CD4-positive, alpha-beta T cell treated with Interleukin-1 beta for 1 hour (primary cell): ENCODE results near the gene SRSF4.
"Not testable (repeated sequence)": the region's sequence is repeated elsewhere in the genome, so short reads cannot be mapped to it uniquely, and the experiment has no call there.

ENCODE experiments used
- DNase-seq, 2 donors: peaks; one replicate each; pipeline ENCODE4 v3.0.0-alpha.2; 2020 to 2022

The SRSF4 gene

DNA sequence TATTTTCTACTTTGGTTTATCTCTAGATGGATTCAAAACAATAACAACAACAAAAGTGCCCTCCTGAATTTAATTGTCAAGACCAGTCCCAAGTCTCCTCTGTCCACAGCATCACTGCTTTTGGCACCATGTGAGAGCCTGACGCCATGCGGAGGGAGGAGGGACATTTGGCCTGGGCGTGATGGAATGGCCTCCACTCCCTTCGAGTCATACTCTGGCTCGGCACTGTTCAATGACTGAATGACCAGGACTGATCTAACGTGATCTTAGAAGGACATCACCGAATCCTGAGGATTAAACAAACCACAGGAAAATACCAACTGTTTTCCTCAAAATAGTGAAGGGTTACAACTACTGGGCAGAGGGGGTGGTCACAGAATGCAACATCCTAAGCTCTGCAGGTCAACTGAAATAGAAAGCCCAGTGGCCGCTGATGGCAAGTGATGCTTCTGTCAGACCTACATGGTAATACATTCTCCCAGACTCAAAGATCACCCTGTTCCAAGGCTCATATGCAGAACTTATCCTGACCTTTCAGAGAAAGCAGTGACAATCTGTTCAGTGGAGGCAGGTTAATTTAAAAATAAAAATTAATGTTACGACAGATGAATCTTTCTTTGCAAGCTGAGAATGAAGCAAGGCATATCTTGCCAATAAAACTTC lies 19.1 kb downstream of the SRSF4 start:
- no peak for DNase-seq

DNA sequence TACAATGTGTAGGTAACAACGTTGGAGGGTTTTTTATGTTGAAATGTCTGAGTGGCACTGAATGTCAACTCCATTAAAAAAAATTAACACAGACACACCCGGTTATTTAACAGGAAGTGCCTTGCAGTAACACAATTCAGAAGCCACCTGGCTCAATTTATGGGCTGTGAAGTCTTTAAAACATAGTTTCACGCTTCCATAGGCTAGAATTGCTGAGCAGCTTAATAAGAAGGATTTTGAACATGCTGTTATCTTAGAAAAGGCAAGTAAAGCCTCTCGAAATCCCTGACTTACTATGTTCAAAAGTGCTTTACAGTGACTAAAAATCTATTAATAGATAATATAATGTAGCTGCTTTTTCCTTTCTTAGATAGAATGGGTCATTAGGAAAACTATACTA lies 19.7 kb downstream of the SRSF4 start:
- no peak for DNase-seq

DNA sequence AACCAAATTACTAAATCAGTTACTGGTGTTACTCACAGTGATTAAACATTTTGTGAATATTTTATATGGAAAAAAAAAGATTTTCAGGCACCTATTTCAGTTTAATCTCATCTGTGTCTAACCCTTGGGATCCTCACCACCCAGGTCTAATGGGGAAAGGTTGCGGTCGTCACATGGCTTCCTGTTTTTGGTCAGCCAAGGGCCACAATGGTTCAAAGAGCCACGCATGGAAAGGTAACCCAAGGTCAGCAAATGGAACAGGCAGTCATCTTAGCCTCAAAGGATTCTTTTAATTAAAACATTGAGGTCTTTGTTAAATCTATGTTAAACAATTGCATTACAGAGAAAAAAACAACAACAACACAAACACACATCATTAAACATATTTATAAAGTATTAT lies 21.9 kb downstream of the SRSF4 start:
- no peak for DNase-seq

DNA sequence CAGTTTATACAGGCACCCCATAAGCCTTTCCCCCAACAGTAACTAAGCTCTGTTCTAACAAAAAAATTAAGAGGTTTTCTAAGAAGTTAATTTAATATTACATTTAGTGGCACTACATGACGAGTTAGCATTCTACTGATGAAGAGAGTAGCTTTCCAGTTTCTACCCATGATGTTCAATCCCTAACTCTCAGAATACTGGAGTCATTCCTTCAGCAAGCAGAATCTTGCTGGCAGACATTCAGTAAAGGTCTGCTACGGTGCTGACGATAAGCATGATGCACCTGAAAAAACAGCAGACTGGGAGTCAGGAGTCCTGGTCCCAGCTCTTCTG lies 24.5 kb downstream of the SRSF4 start:
- DNase-seq, result no peak

DNA sequence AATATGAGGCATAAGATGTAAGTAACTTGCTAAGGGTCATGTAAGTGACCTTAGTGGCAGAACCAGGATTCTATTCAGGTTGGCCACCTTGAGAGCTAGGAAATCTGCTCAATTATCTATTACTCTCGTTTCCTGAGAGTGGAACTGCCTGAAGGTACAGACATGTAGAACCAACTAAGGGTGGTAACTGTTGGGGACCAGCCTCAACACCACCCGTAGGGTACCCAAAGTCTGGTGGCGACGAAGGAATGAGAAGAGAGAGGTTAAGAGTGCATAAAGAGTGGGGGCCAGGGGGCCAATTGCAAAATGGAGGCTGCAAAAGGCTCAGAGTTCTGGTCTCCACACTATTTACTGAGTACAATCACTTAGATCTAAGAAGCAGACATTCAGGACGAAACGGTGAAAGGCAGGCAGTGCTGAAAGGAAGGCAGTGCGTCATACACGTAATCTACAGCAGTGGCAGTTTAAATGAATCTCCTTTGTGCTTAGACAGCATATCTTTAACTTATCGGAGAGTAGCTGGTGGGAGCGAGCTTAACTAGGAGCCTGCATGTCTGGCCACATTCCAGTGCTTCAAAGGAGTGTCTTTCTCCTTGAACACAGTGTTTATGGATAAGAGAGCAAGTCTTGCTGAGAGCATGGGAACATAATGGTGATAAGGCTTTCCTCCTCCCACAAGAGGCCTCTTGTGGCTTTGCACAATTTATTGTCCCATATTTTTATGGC lies 25.0 kb downstream of the SRSF4 start:
- DNase-seq, result no peak

DNA sequence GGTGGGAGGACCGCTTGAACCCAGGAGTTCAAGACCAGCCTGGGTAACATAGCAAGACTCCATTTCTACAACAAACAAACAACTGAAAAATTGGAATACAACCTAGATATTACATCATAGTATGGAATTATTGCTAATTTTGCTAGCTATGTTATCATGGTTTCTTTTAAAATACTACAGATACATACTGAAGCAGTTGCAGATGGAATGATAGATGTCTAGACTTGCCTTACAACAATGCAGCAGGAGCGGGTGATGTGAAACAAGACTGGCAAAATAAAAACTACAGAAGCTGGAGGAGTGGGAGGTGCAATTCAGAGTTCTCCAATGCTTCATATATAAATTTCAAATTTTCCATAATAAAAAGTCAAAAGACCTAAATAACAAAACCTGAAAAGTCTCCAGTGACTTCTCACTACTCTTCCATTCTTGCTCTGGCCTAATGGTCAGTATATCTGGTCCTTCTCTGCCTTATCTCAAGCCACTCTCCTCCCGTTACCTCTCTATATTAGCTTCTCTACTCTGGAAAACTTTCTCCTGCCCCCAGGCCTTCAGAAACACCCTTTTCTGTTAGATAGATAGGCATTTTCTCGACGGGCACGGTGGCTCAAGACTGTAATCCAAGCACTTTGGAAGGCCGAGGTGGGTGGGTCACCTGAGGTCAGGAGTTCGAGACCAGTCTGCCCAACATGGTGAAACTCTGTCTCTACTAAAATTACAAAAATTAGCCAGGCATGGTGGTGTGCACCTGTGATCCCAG lies 29.5 kb downstream of the SRSF4 start:
- no peak for DNase-seq

DNA sequence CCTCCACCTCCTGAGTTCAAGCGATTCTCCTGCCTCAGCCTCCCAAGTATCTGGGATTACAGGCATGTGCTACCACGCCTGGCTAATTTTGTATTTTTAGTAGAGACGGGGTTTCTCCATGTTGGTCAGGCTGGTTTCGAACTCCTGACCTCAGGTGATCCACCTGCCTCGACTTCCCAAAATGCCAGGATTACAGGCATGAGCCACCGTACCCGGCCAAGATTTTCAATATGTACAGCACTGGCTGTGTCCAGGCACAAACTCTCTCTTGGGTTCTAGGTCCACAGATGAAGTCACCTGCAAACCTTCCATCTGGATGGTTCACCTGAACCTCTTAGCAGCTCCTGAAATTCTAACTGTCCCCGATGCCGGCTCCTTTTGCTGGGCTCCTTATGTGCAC lies 31.4 kb downstream of the SRSF4 start:
- DNase-seq, result not testable (repeated sequence)

DNA sequence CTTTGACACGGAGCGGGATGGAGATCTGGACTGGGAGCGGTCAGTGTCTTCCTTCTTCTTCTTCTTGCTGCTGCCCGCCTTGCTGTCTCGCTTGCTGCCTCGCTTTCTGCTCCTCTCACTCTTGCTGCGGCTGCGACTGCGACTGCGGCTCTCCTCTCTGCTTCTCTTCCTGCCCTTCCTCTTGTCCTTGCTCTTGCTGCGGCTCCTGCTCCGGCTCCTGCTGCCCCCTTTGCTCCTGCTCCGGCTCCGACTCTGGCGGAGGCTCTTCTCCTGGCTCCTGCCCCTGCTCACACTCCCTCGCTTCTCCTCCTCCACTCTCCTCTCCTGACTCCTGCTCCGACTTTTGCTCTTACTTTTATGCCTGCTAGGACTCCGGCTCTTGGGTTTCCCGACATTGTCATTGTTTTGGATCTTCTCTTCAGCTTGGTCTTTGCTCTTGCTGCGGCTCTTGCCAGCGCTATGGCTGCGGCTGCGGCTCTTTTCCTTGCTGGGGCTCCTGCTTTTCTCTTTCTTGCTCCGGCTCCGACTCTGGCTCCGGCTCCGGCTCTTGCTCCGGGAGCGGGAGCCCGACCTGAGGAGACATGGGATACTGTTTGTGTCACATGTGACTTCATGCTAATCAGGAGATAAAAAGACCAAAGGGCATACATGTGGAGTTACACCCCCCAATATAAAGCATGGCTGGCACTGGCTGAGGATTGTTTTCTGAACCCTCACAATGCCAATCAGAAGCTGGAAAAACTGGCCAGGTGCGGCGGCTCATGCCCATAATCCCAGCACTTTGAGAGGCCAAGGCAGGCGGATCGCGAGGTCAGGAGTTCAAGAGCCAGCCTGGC lies 32.8 kb downstream of the SRSF4 start:
- DNase-seq, result no peak

DNA sequence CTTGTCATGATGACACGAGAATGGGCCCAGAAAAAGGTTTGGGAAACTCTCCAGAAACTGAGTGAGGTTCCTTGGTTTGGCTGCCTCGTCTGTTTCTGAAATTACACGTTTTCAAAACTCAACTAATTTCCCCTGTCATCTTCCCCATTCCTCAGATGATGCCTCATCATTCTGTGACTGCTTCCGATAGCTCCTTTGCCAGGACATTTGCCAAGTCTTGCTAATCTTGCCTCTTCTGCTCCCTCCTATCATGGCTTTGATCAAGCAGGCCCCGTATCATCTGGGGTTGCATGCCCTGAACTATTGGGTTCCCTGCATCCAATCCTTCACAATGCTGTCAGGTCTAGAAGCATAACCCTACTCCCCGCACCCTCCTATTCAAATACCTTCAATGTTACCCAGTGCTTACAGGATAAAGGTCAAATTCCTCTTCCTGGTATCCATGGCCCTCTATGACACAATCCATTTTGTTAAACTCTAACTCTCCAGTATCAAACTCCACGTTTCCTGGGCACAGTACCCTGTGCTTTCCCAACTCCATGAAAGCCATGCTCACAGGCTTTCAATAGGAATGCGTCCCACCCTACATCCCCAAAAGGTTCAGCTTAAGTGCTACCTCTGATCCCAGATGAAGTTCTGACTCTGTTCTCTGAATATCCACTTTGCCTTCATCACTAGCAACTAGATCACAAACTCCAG lies 35.8 kb downstream of the SRSF4 start:
- DNase-seq, result no peak

DNA sequence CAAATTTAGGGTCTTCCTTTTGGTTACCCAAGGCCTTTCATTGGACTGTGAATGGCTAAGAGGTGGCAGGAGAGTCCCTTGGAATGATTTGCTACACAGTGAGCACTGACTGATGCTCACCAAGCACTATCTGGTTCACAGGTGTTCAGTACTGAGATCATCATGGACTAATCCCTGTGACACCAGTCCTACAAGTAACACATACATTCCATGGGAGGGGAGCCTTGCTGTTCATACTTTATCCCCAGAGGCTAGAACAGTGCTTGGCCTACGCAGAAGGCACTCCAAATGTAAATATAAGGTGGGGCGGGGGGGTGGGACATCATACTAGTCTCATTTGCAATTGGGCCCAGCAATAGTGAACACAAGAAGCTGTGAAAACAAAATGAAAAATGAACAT lies 37.5 kb downstream of the SRSF4 start:
- no peak for DNase-seq

DNA sequence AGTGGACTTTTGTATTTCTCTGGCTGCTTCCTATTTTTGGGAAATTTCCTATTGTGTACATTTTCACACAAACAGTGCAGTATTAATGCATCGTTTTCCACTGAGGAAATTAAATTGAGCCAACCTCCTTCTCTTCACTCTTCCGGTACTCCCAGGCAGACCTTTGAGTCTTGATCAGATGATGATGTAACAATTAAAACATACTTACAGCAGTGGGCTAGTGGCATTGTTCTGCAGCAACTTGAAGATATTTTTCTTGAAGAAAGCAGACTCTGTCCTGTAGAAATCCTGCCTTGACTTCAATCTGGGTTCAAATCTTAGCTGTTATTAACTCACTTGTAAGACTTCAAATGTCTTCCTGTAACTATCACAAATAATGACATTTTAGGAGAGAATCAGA lies 39.0 kb downstream of the SRSF4 start:
- no peak for DNase-seq

DNA sequence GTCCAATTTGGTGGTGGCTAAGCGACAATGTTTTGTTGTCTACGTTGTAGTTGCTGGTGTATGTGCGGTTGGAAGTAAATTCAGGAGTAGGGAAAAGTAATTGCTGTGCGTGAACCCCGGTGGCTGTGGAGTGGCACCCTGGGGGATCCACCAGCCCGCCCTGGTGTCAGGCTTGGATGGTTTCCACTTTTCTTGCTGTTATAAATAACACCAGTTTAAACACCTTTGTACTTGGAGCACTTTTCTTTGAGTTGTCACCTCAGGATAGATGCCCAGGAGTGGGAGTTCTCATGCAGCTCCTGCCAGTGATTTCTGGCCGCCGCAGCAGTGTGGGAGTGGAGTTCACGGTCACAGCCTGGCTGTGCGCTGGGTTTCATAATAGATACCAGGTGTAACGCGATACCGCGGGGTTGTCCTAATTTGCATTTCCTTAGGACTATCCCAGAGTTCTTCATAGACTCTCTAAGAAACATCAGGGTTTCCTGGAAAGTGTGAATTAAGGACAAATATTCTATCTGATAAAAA lies 45.2 kb downstream of the SRSF4 start:
- no peak for DNase-seq

DNA sequence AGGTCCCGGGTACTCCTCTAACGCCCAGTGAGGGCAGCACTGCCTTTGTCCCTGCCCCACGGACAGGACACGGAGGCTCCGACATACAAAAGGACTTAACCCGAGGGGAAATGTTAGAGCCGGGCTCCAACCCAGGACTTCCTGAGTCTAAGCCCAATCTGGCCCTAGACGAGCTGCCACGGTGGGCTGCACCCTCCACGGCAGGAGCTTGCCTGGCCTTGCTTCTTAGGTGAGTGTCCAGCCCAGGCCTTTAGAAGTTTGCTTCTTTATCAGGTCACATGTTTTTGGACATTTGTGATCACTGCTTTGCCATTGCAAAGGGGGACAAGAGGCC lies 47.0 kb downstream of the SRSF4 start:
- DNase-seq, result no peak

DNA sequence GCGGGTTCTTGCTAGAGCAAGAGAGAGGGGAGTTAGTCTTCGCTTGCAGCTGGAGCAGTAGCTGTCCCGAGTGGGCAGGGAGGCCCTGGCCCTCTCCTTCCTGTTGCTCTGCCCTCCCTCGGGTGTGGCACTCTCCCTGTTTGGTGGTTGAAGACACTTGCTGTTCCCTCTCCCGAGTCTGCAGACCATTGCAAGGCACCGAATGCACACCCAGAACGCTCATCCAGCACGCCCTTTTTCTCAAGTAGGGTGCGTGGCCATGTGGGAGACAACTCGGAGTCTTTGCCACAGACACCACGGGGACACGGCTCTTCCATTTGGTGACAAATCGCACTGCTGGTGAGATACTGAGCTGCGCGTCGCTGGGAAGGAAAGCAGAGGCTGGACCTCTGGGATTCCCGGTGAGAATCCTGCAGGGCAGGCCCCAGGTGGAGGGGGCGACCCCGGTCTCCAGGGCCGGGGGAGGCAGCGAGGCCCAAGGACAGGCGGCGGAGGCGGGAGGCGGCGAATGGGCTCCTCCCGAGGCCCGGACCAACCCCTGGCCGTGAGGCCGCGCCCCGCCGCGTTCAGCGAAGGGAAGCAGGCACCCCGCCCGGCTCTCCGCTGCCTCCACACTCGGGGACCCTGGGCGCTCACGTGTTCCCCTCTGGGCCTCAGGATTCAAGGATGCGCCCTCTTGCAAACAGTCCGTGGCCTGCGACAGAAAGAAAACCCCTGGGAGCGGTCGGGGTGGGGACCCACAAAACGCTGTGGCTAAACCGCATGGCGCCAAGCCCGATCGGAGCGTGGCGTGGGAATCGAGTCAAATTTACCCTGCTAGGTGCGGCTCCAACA lies 47.6 kb downstream of the SRSF4 start:
- no peak for DNase-seq

DNA sequence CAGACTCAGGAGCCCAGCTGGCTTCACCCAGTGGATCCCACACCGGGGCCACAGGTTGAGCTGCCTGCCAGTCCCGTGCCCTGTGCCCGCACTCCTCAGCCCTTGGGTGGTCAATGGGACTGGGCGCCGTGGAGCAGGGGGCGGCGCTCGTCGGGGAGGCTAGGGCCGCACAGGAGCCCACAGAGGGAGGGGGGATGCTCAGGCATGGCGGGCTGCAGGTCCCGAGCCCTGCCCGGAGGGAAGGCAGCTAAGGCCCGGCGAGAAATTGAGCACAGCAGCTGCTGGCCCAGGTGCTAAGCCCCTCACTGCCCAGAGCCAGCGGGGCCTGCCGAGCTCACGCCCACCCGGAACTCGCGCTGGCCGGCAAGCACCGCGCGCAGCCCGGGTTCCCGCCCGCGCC lies 50.6 kb downstream of the SRSF4 start:
- not testable (repeated sequence) for DNase-seq

DNA sequence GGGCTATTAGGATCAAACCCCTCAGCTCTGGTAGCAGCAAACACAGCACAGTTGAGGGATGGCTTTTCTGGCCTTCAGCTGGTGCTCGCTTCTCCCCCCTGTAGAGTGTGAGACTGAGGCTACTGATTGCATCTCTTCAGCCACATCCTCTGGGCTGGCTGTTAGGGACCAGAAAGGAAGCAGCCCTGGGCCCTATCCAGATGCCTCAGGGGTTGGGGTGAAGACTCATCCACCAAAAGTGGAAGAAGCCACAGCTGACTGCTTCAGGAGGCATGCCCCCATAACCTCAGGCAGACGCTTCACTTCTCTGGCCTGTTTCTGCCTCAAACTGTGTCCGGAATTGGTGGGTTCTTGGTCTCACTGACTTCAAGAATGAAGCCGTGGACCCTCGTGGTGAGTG lies 51.8 kb downstream of the SRSF4 start:
- DNase-seq, result no peak

DNA sequence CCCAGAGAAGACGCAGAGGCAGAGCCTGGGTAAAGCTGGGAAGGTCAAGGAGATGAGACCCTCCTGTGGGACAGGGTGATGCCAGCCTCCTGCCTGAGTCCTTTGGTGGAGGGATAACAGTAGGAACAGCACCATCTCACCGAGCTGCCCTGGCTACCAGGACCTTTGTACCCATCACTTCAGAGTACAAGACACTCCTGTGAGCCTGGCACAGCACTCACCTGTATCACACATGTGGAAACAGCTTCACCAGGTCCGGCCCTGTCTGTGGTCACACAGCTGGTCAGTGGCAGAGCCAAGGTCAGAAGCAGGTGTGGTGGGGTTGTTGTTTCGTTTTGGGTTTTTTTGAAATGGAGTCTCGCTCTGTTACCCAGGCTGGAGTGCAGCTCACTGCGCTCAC lies 53.0 kb downstream of the SRSF4 start:
- no peak for DNase-seq

DNA sequence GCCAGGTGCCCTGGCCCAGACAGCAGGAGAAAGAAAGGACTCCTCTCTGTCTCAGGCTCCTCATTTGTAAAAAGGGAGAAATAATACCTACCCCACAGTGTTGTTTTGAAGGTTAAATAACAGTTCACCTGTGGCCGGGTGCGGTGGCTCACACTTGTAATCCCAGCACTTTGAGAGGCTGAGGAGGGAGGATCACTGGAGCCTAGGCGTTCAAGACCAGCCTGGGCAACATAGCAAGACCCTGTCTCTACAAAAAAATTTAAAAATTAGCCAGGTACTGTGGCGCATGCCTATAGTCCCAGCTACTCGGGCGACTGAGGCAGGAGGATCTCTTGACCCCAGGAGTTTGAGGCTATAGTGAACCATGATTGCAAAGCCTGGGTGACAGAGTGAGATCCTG lies 55.5 kb downstream of the SRSF4 start:
- no peak for DNase-seq

DNA sequence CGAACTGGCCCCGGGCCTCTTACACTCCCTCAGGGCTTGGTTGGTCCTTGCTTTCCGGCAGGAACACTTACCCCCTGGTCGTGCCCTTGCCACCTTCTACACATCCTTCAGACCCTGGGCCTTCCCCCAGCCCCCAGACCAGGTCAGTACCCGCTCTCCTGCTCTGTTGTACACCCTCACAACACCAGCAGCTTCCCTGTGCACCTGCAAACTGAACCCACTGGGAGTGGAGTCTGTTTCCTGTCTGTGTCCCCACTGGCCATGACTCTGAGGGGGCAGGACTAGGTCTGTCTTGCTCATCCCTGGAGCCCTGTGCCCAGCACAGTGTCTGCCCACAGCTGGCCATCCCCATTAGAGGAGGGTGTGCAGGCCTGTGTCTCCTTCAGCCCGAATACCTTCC lies 55.9 kb downstream of the SRSF4 start:
- DNase-seq, result no peak

DNA sequence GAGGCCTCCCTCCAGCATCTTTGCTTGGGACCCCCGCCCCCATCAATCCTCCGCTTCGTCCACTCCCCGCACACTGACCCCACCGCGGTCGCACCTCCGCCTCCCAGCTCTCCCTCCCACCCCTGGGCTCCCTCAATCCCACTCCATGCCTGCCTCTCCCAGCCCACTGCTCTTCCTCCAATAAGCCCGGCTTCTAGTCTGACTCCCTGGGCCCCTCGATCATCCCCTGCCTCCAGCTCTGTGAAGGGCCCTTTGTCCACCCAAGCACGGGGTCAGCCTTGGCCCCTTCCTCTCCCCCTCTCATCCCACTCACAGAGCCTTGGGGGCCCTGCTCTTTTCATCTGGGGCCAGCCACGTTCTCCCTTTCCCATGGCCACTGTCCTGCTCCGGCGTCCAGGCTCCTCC lies 56.5 kb downstream of the SRSF4 start:
- DNase-seq, result no peak

DNA sequence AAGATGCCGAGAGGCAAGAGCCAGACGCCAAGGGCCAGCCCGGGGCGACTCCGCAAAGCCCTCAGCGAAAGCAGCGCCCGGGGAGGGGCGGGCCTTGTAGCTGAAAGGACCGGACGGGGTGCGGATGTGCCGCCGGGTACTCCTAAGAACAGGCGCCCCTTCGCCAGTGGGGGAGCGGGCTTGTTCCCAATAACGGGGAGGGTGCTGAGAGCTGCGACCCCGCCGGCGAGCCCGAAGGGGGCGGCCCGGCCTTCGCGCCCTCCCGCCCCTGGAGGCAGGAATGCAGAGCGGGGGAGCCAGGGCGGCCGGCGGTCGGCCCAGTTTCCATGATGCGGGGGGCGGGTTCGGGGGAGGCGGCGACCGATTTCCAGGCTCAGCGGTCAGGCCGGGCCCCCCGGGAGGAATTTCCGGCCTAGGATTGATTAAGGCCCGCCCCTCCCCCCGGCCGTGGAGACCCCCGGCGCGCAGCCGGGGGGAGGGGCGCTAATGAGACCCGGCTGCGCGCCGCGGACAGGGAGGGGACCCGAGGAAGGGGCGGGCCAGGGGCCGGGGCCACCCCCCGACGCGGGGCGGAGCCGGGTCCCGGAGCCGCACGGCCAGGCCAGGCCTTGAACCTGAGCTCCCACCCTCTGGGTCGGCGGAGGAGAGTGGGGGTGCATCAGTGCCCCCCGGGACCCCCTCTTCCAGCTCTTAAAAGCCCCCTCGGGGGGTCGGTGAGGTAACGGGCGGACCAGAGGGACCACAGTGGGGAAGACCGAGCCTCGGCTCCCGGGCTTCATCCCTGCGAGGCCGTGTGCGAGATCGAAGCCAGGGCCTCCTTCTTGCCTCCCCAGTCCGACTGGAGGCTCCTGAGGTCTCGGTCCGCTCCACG lies 57.1 kb downstream of the SRSF4 start:
- peak; percentile 22 to 45 for DNase-seq
